Nephron progenitor cell (in vitro differentiated cells): ENCODE results near the gene ALG9.

ENCODE experiments used
- DNase-seq: peaks from one replicate; pipeline ENCODE4 v3.0.0; 2021
- H3K27ac Mint-ChIP-seq: 2 replicates; pipeline ENCODE4 v1.8.0; 2021; ENCODE audit warnings: mild to moderate bottlenecking, moderate library complexity, mixed read lengths
- H3K27me3 Mint-ChIP-seq: 2 replicates; pipeline ENCODE4 v1.8.0; 2021; ENCODE audit warnings: mild to moderate bottlenecking, low read depth, mixed read lengths; ENCODE audit not compliant: poor library complexity
- H3K36me3 Mint-ChIP-seq: 2 replicates; pipeline ENCODE4 v1.8.0; 2021; ENCODE audit warnings: low read depth, mixed read lengths
- H3K4me1 Mint-ChIP-seq: 2 replicates; pipeline ENCODE4 v1.8.0; 2021; ENCODE audit warnings: mixed read lengths
- H3K4me3 Mint-ChIP-seq: 2 replicates; pipeline ENCODE4 v1.8.0; 2021; ENCODE audit warnings: mild to moderate bottlenecking, moderate library complexity, mixed read lengths
- H3K9me3 Mint-ChIP-seq: 2 replicates; pipeline ENCODE4 v1.8.0; 2021; ENCODE audit warnings: mild to moderate bottlenecking, moderate library complexity, mixed read lengths
- TF ChIP-seq, protein P1 (sequence below): fragments of 200-600 bp; sonication (generic); IDR thresholded peaks from 2 replicates; pipeline ENCODE4 v1.5.0; 2021; ENCODE audit warnings: antibody characterized with exemption

The ALG9 gene

GRCh38 chr11:111845276-111846028, 25.9 kb downstream of the ALG9 start:
- H3K4me3 Mint-ChIP-seq, result no peak overlapping the region
- H3K4me1 Mint-ChIP-seq, result peaks cover 6% of the 10 kb centered on the region
- no peak for DNase-seq
- no peaks in the 10 kb centered on the region for H3K27me3 Mint-ChIP-seq
- no peak overlapping the region for H3K27ac Mint-ChIP-seq
- TF ChIP-seq, protein P1, sequence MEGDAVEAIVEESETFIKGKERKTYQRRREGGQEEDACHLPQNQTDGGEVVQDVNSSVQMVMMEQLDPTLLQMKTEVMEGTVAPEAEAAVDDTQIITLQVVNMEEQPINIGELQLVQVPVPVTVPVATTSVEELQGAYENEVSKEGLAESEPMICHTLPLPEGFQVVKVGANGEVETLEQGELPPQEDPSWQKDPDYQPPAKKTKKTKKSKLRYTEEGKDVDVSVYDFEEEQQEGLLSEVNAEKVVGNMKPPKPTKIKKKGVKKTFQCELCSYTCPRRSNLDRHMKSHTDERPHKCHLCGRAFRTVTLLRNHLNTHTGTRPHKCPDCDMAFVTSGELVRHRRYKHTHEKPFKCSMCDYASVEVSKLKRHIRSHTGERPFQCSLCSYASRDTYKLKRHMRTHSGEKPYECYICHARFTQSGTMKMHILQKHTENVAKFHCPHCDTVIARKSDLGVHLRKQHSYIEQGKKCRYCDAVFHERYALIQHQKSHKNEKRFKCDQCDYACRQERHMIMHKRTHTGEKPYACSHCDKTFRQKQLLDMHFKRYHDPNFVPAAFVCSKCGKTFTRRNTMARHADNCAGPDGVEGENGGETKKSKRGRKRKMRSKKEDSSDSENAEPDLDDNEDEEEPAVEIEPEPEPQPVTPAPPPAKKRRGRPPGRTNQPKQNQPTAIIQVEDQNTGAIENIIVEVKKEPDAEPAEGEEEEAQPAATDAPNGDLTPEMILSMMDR, result no peak
- H3K36me3 Mint-ChIP-seq, result peaks cover 25% of the 10 kb centered on the region
- no peaks in the 10 kb centered on the region for H3K9me3 Mint-ChIP-seq

DNA sequence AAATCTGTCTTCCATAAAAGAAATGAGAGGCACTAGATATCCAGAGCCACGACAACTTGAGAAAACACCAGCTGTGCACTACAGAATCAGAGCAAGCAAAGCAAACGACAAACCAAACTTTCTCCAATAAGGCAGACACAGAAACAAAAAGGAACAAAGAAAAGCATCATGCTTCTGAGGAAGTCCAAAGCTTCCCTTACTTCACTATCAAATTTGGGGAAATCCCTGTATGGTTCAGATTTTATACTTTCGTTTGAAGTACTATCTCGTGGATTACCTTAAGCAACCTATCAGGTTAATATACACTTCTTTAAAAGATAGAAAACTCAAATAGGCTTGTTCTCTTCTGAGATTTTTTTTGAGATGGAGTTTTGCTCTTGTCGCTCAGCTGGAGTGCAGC, 27.7 kb downstream of the ALG9 start:
- no peak for DNase-seq
- no peaks in the 10 kb centered on the region for H3K27me3 Mint-ChIP-seq
- H3K9me3 Mint-ChIP-seq, result no peaks in the 10 kb centered on the region
- TF ChIP-seq, protein P1, result no peak
- H3K27ac Mint-ChIP-seq, result no peak overlapping the region
- H3K4me3 Mint-ChIP-seq, result no peak overlapping the region
- H3K36me3 Mint-ChIP-seq, result peaks cover 10% of the 10 kb centered on the region
- peaks cover 6% of the 10 kb centered on the region for H3K4me1 Mint-ChIP-seq

GRCh38 chr11:111841370-111842053, 29.9 kb downstream of the ALG9 start:
- no peaks in the 10 kb centered on the region for H3K27me3 Mint-ChIP-seq
- H3K9me3 Mint-ChIP-seq, result no peaks in the 10 kb centered on the region
- peak; percentile 92 for DNase-seq
- H3K27ac Mint-ChIP-seq, result no peak overlapping the region
- no peak overlapping the region for H3K4me3 Mint-ChIP-seq
- H3K4me1 Mint-ChIP-seq, result peaks cover 6% of the 10 kb centered on the region
- TF ChIP-seq, protein P1, result peak; percentile 92
- H3K36me3 Mint-ChIP-seq, result peaks cover 23% of the 10 kb centered on the region

DNA sequence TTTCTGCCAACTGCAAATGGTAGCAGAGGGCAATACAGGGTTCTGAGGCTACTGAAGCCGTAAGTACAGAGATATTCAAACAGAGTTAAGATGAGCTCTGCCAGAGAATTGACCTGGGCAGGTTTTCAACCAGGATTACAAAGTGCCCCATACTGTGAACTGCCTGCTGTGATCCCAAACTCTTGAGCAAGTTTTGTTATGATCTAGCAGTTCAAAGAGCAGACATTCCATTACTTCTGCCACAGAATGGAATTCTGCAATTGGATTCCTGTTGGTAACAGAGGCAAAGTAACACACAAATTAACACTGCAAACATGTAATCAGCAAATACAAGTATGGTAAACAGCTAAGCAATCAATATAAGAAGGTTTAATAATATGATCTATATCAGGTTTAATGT, 31.2 kb downstream of the ALG9 start:
- H3K4me3 Mint-ChIP-seq, result no peak overlapping the region
- TF ChIP-seq, protein P1, result no peak
- peaks cover 6% of the 10 kb centered on the region for H3K4me1 Mint-ChIP-seq
- H3K9me3 Mint-ChIP-seq, result no peaks in the 10 kb centered on the region
- H3K36me3 Mint-ChIP-seq, result peaks cover 31% of the 10 kb centered on the region
- DNase-seq, result no peak
- H3K27me3 Mint-ChIP-seq, result no peaks in the 10 kb centered on the region
- no peak overlapping the region for H3K27ac Mint-ChIP-seq

- DNase-seq, result no peak
- no peak overlapping the region for H3K27ac Mint-ChIP-seq
- TF ChIP-seq, protein P1, result no peak
- H3K9me3 Mint-ChIP-seq, result no peaks in the 10 kb centered on the region
- no peaks in the 10 kb centered on the region for H3K27me3 Mint-ChIP-seq
- no peak overlapping the region for H3K4me3 Mint-ChIP-seq
- H3K4me1 Mint-ChIP-seq, result peaks cover 6% of the 10 kb centered on the region
- peaks cover 23% of the 10 kb centered on the region for H3K36me3 Mint-ChIP-seq
Measured at GRCh38 chr11:111838054-111838453, 33.3 kb downstream of the ALG9 start.
